H1 (cell line): ENCODE results near the gene NAPA.

ENCODE experiments used
- CTCF ChIP-seq, 3 experiments: IDR thresholded peaks; 1 replicate in 2 of 3; 2 replicates in 1 of 3; pipeline versions ENCODE4 v1.5.1 to v1.6.1; 2011; ENCODE audit warnings: low read length in 3 of 3, mild to moderate bottlenecking in 3 of 3, inconsistent platforms in 2 of 3, low read depth in 1 of 3, moderate library complexity in 1 of 3; ENCODE audit not compliant: insufficient read depth in 1 of 3; ENCODE audit errors: control extremely low read depth in 1 of 3
- HDAC2 ChIP-seq, 2 experiments: fragments of 300-600 bp in 1 of 2; sonication (generic) in 1 of 2; IDR thresholded peaks; 2 replicates each; pipeline ENCODE4 v1.6.1; 2011 to 2012; ENCODE audit warnings: low read depth in 2 of 2, low read length in 2 of 2, mild to moderate bottlenecking in 2 of 2, moderate library complexity in 2 of 2, borderline replicate concordance in 1 of 2, inconsistent platforms in 1 of 2

GRCh38 chr19:47503826-47504150, 11.1 kb downstream of the NAPA start:
- TF ChIP-seq HDAC2 (IDR thresholded peaks at IDR 0.05; ENCODE audit: borderline replicate concordance in 1 of 2, low read depth in 2 of 2, low read length in 2 of 2), result no peak
- TF ChIP-seq CTCF (IDR thresholded peaks at IDR 0.05; ENCODE audit: control extremely low read depth in 1 of 3, insufficient read depth in 1 of 3, low read depth in 1 of 3, low read length in 3 of 3), result no peak
